ENCODE data around the gene ST6GALNAC3.

The ST6GALNAC3 gene

DNA sequence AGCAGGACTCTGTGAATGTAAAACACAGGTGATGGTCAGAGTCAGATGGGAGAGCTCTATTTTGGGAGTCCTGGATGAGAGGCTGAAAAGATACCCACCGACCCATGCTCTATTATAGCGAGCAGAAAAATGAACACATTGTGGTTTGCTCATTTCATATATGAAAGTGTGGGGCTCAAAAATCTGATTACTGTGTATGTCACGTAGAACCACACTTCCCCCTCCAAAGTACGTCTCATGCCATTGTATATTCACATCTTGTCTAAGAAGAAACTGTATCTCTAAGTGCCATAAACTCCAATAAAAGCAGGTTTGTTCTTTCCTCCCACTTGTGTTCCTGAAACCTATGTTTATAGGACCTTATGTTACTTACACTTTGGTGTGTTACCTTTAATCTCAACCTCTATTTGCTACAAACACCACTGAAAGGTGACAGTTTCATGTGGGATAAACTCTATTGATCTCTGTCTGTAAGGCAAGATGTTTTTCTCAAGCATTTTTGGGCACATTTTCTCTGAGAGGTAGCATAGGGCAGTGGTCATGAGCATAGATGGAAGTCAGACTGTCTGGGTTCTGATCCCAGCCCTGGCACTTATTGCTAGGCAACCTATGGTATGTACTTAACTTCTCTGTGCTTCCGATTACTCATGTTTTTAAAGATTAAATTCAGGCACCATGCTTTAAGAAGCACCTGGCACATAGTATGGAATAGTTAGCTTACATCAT, 214.4 kb downstream of the ST6GALNAC3 start:
- no peak for DNase-seq (ENCODE audit: low read depth)

DNA sequence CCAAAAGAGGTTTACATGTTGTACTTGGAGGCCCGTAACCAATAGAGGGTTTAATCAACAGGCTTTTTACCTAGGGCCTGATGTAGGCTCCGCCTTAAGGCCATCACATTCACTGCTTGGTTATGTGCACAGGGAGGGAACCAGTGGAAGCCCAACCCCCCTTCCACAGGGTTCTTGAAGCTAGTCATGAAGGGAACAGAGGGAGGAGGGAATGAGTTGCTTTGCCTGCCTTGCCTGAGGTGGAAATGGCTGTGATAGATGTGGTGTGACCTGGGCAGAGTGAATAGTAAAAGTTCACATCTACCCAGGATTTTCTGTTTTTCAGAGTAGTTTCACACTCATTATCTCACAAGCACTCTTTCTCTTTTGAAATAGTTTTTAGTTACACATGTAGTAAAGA, 215.1 kb downstream of the ST6GALNAC3 start:
- DNase-seq (ENCODE audit: low read depth) = no peak

DNA sequence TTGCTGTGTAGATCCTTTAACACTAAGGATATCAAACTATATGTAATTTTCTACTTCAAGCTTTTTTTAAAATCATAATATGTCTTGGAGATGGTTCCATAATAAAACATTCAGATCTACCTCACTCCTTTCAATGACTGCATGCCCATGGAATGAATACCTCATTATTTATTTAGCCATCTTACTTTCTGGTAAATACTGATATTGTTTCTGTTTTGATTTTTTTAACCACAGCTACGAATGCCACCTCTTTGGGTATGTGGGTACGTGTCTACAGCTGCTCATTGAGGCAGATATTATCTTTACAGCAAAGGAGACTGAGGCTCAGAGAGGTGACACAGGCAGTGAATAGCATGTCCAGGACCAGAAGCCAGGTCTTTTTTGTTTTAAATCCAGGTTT, 215.7 kb downstream of the ST6GALNAC3 start:
- no peak for DNase-seq (ENCODE audit: low read depth)

DNA sequence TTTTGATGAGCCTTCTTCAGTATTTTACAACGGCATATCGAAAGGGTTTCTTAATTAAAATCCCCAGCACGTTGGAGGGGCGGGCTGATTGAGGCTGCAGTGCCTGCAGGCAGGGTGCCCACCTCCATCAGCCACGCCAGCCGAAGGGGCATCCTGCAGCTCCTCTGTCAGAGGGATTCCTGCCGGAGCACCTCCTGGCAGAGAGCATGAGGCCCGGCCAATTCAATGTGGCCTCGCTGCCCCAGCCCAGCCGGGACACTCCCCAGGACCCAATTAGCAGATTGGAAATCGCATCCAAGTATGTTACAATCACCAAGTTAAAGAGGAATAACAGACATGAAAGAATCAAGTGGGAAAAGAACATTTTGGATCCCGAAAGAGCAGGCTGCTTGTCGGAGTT, 216.6 kb downstream of the ST6GALNAC3 start:
- DNase-seq (ENCODE audit: low read depth) = no peak

DNA sequence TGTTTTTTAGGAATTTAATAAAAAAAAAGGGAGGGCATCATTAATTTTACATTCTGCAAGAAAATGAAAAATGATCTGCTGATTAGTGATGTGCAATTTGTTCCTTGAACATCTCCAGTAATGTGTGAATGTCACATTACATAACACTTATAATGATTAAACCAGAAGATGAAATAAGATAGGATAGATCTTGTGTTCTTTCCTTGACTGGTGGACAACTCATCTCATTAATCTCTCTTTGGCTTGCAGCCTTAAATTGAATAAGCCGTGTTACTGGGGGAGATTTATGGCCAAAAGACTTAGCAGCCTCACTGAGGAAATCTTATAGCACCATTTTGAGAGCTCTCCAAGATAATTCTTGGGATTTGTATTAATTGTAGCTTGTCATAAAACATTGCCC, 217.2 kb downstream of the ST6GALNAC3 start:
- DNase-seq (ENCODE audit: low read depth) = no peak

DNA sequence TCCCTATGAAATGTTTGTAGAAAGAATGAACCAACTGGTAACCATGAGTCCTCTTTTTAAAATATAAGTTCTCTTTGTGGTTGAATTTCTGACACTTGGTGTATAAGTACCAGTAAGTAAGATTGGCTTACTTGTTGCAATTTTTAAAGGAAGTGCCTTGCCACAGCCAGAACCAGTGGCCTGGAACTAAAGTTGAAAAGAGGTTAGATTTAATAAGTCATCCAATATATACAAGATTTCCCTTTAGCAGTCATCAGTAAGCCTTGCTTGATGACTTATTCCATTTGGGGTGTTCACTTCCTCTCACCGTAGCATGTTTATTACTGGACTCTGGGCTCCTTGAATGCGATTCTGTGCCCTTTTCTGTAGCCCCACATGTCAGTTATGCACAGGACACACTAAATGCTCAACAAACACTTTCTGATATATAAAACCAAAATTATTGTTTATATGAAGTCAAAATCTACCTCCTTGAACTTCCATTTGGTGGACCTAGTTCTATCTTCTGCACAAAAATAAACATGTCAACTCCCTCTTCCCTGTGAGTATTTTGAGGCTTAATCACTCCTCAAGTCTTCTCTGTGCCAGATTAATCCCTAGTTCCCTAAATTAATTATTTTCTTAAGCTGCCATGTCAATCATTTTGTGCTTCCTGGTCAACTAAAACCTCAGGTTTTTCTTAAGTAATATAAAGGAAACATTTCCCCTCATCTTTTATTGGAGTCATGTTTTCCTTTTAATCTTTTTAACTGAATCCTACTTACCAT, 218.1 kb downstream of the ST6GALNAC3 start:
- no peak for DNase-seq (ENCODE audit: low read depth)

DNA sequence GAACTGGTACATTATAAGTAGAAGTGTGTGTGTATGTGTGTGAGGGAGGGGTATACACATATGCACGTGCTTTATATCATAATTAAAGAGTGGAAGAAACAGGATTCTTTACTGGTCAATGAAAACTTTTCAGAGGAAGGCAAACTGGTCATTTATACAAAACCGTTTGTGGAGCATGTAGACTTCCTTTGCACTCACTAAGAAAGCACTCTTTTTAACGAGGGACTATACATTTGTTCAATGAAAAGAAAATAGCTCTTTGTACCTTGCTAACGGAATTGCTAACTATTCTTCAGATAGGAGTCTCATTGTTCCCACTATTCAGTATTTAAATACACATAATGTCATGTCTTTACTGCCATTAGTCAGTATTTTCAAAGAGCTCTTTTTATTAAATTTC, 219.3 kb downstream of the ST6GALNAC3 start:
- DNase-seq (ENCODE audit: low read depth) = no peak

DNA sequence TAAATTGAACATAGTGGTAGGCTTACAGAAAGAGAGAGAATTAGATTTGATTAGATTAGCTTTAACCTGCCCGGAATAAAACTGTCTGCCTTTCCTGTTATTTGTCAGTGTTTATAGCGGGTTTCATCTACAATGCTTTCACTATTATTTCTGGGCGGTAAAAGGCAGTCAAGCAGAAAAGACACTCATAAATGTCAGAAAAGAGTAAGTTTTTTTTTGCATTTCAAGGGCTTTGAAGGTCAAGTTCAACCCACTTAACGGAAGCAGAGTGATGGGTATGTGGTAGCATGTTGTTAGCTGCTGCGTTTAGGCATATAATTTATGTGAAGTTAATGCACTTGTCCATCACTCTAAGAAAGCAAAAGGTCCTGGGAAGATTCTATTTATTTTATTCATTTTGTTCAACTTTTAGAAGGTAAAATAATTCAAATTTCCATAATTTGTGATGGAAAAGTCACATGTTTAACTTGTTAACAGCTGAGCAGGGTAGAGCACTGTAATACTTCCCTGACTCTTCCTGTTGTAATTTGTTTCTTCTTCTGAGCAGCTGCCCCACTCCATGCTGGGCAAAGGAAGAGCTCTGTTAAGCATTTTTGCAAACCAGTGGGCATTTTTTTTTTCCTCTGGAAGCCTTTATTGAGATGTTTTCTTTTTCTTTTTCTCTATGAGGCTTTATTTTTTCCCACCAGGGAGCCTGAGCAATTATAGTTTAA, 220.1 kb downstream of the ST6GALNAC3 start:
- no peak for DNase-seq (ENCODE audit: low read depth)

DNA sequence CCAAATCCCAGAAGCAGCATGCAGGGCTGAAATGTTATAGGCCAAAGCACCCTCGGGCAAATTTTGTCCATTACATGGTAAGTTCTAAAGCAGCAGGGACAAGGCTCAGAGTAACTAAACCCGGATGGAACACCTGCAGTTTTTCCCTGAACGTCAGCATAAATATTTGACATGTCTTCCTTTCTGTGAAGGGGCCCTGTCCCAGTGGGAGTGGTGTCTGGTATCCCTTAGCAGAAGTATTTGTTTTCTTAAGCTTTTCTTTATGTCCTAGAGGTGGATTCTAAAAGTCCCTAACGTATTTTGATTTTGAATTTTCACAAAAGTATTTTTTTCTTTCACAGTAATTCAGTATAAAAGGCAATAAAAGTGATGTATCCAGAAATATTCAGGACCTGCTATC, 223.9 kb downstream of the ST6GALNAC3 start:
- no peak for DNase-seq (ENCODE audit: low read depth)

DNA sequence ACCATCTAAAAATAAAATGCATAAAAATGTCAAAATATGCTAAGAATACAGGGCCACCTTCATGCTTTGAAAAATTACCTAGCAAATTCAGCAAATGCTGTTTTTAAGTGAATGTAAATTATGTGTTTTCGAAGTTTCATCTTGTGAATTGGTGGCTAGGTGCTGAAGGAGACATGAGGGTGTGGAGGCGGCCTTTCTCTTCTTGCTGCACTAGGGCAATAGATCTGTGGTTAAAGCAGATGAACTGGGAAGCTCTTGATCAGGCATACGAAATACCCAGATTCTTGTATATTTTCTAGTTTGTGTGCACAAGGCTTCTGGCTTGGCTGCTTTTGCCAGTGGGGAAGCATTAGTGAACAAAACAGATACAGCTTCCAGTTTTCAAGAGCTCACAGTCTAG, 224.5 kb downstream of the ST6GALNAC3 start:
- no peak for DNase-seq (ENCODE audit: low read depth)

DNA sequence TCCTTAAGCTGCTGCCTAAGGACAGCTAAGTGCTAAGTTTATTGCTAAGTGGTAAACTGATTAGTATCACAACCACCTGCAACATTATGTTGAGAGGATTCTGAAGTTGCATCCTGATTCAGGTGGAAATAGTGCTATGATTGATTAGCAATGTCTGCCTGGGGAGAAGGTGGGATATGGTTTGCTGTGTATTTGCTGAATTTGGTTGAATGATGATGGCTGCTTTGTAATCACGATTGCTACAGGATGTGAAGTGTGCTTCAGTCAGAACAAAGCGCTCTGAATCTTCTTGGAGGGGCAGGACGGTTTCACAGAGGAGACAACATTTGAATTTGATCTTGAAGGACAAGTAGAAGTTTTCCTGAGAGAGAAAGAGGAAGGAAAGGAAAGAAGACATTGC, 226.0 kb downstream of the ST6GALNAC3 start:
- no peak for DNase-seq (ENCODE audit: low read depth)

DNA sequence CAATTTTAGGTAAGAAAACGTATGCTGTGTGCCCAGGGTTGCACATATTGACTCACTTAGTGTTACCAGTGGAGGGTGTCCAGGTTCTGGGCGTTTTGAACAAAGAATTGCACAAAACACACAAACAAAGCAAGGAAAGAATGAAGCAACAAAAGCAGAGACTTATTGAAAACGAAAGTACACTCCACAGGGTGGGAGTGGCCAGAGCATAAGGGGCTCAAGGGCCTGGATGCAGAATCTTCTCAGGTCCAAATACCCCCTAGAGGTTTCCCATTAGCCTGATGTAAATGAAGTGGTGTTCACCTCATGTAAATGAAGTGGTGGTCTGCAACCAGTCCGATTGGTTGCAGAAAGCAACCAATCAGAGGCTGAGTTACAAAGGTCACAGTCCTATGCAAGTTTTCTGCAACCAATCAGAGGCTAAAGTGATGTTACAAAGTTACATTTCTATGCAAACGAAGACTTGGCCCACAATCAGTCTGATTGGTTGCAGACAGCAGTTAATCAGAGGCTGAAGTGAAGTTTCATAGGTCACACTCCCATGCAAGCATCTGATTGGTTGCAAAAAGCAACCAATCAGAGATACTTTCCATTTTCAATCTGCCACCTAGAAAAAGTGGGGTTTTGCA, 228.3 kb downstream of the ST6GALNAC3 start:
- no peak for DNase-seq (ENCODE audit: low read depth)

DNA sequence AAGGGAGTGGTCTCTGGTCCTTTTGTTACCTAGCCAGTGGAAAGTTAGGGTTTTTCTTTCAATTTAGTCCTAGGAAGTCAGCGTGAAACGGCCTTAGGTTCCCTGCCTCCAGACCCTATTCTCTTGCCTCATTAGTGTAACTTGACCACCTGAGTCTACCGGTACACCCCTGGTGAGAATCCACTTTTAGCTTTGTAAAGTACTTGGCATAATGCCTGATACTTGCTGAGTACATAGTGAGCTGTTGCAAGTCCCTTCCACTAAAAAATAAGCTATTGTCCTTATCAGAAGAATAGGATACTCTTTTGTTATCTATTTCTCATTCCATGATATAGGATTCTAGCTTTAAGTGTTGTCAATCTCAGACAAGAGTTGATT, 228.8 kb downstream of the ST6GALNAC3 start:
- no peak for DNase-seq (ENCODE audit: low read depth)

DNA sequence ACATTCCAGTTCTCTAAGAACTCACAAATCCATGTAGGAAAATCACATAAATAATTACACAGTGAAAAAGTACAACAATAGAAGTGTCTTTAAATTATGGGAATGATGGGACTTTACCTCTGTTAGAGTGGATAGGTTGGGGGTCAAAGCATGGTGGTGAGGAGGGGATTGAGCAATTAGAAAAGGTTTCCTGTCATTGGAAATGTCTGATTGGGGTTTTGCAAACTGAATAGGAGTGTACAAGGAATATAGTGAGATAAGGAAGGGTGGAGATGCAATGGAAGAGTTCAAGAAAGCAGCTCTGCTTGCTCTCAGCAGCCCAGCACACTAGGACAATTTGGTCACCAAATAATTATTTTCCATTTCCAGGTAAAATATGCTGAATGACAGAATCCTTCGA, 238.8 kb downstream of the ST6GALNAC3 start:
- no peak for DNase-seq (ENCODE audit: low read depth)

DNA sequence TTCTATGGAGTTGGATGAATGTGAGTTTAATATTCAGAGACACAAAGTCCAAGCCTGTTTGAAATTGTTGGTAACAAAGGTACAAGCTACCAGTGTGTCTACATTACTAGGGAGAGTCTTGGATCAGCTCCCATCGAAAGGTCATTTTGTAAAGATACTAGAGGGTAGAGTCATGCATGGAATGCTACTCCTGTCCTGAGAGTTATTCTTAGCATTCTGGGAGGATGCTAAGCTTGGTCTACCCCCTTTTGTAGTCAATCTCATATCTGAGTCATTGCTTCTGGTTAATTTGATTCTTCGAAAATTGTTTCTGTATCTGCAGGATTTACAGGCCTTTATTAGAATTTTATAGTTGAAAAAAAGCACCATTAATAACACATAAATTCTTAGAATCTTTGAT, 240.2 kb downstream of the ST6GALNAC3 start:
- DNase-seq (ENCODE audit: low read depth) = no peak

DNA sequence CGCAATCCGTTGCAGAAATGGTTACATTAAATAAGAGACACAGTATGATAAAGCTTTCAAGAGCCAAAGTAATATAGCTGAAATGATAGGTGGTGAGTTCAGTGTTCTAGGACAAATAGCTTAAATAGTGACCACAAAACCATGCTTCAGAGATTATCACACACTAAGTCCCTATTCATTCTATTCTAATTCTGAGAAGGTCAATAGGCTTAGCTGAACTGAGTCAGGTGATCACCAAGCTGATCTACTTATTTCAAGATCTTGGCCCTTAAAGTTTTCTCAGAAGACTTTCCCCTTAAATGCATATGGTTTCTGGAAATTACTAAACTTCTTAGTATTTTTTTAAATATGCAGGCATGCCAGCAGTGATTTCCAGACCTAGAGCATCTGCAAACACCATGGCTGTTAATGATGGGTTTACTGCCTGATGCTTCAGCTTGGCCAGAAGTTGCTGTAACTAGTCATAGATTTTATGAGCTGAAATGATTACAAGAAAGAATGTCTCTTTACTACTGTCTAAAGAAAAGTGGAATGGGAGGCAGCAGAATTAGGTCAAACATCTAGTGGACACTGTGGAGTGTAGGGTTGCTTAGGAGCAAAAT, 242.9 kb downstream of the ST6GALNAC3 start:
- no peak for DNase-seq (ENCODE audit: low read depth)

DNA sequence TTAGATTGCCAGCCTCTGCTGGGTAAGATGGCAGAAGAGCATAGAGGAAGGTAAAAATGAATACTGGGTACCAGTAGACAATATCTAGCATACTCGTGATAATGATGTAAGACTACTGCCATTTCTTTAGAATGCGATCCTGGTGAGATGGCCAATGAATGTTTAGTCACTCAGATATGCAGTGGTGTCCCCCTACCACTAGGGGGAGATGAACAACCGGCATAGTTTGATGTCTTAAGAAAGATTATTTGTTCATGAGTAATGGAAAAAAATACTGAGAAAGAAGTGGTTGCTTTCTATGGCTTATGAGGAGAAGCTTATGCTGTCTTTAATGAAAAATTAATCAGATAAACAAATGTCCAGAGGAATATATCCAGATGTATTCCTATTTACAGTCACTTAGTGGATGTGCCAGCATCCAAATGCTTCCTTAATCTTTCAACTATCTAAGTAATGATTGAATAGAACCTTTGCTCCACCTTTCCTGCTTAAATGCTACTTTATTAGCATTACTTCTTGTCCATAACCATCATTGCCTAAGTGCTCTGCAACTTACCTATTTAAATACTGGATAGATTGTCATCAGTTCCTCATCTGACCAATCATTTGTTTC, 256.6 kb downstream of the ST6GALNAC3 start:
- DNase-seq (ENCODE audit: low read depth) = no peak

DNA sequence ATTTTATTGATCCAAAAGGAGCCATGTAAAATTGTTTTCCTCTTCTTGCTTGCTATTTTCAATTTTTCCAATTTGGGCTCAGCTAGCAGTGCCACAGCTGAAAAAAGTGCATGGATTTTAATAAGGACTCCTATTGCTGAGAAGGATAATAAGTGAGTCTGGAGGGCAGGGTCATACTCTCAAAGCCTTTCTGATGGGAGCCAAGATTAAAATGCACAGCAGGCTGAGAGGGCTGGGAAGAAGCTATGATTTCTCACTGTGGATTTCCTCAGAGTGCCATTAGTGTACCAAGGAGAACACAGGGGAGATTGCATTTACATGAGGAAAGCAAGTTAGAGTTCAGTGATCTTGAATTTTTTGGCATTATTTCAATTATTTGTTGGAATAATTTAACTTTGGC, 261.3 kb downstream of the ST6GALNAC3 start:
- no peak for DNase-seq (ENCODE audit: low read depth)

DNA sequence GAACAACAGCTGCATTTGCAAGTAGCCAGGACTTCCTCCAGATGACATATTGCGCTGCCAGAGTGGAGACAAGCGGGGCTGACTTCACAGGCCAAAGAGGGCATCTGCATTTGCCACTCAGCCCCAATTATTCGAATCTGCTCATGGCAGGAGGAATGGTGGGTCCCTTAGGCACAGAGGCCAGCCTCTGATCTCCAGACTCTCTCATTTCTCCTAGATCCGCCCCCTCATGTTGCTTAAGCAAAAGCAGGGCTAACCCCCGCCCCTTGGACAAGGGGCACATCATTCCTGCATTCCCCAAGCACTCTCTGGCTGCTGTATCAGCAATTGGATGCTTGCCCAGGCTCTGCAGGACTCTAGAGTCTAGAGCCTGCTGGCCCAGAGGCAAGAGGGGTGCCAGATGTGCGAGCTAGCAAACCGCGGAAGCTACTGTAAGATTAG, 262.4 kb downstream of the ST6GALNAC3 start:
- no peak for DNase-seq (ENCODE audit: low read depth)

DNA sequence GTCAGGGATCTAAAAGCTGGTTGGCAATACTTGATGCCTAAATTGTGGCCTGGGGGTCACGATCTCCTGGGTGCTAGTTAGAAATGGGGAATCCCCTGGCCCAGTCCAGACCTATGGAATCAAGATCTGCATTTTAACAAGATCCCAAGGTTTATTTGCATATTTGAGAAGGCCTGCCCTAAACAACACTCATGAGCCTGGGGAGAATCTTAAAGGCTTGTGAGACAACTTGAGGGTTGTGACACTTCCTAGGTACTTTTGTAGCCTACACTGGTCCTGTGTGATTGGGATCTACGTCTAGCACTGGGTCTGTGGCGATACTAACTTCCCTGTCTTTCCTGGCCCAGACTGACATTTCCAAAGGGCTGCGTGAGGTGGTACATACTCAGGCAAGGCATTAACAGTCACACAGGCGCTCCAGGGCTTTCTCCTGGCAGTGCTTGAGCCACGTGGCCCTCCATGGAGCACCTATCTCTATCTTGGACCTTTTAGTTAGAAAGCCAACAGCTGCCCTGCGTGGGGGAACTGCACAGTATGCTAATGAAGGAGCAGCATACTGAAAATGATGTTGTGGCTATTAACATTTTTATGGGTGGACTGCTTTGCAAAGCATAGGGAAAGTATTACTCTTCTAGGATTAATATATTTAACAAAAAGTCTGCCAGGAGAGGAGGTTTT, 263.1 kb downstream of the ST6GALNAC3 start:
- no peak for DNase-seq (ENCODE audit: low read depth)

DNA sequence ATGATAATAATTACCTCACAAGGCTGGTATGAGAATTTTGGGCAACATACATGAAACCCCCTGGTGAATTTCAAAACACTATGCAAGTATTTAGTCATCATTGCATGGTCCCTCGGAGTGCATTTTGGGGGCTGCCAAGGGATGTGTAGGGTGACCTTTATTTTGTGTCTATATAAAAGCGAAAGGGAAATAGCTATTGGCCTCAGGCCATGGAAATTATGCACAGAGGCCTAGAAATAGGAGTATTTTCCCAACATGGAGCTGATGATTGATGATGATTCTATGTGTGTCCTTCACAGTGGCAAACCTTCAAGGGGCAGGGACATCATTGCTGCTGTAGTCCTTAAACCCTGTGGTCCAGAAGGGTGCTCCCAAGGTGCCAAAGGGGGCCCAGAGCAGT, 265.5 kb downstream of the ST6GALNAC3 start:
- DNase-seq (ENCODE audit: low read depth) = no peak

Measured in activated gamma-delta T cell treated with anti-CD3 and anti-CD28 coated beads, Interleukin-2, amount 50 U/mL, for 16 hours (primary cell).